Measurements from ENCODE around the gene P2RY4. TPM values are rescaled to one million over a fixed set of nuclear protein-coding genes. Genes with fewer than 3 reads are reported as not detected.
"Not testable (repeated sequence)": the region's sequence is repeated elsewhere in the genome, so short reads cannot be mapped to it uniquely, and the experiment has no call there.

Gene P2RY4
- total RNA-seq, 1 donor from 2014 or later, result 1.3 TPM

DNA sequence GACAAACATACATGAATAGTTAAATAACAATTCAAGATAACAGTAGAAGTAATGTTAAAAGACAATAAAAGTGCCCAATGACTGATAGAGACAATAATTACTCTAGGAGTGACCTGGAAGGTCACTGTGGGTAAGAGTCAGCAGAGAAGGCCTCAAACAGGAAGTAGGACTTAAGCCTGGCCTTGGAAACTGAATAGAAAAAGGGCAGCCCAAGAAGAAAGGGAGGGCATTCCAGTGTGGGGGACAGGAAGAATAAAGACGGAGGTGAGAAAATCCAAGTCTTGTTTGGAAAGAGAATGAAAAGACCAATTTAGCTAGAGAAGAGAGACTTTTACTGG lies 6.0 kb downstream of the P2RY4 start:
- Histone ChIP-seq H3K36me3 (no peaks in the 10 kb centered on the region), H3K4me1 (no peaks in the 10 kb centered on the region), H3K27ac (no peak overlapping the region), H3K4me3 (no peak overlapping the region), H3K9me3 (no peaks in the 10 kb centered on the region), H3K27me3 (no peaks in the 10 kb centered on the region)
- DNase-seq (ENCODE audit: low spot score in 2 of 2), result no peak
- TF ChIP-seq, protein P1, sequence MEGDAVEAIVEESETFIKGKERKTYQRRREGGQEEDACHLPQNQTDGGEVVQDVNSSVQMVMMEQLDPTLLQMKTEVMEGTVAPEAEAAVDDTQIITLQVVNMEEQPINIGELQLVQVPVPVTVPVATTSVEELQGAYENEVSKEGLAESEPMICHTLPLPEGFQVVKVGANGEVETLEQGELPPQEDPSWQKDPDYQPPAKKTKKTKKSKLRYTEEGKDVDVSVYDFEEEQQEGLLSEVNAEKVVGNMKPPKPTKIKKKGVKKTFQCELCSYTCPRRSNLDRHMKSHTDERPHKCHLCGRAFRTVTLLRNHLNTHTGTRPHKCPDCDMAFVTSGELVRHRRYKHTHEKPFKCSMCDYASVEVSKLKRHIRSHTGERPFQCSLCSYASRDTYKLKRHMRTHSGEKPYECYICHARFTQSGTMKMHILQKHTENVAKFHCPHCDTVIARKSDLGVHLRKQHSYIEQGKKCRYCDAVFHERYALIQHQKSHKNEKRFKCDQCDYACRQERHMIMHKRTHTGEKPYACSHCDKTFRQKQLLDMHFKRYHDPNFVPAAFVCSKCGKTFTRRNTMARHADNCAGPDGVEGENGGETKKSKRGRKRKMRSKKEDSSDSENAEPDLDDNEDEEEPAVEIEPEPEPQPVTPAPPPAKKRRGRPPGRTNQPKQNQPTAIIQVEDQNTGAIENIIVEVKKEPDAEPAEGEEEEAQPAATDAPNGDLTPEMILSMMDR (IDR thresholded peaks at IDR 0.05), result no peak
- intact Hi-C loops (cut with DNase I), result no loop called here

DNA sequence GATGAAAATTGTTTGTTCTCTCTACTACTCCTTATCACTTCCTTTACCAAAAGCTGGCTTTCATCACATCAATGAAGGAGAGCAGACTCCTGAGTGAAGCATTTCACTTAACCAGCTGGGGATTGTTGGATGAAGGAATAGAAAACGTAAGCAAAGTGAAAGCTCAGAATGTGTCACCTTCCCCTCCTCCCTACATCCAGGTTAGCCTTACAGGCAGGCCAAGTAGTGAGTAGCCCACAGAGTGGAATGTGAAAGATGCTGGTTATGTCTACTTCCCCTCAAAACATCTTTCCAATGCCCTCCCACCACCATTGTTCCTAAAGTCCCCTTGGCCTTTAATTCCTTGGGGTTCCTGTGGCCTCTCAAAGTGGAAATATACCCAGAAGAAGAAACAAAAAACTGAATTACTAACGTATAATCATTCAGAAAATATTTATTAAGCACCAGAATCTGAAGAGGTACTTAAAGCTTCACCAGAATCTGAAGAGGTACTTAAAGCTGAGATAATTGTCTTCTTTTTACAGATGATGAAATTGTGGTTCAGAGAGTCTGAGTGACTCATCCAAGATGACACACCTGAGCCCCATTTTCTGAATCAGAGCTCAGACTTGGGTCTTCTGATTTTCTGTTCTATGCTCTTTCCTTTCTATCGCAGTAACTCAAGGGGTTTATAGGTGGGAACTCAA lies 6.5 kb downstream of the P2RY4 start:
- Histone ChIP-seq H3K27me3 (no peaks in the 10 kb centered on the region), H3K4me3 (no peak overlapping the region), H3K4me1 (no peaks in the 10 kb centered on the region), H3K36me3 (no peaks in the 10 kb centered on the region), H3K9me3 (no peaks in the 10 kb centered on the region), H3K27ac (no peak overlapping the region)
- no peak for DNase-seq (ENCODE audit: low spot score in 2 of 2)
- intact Hi-C loops (cut with DNase I), result no loop called here
- TF ChIP-seq, protein P1 (IDR thresholded peaks at IDR 0.05), result no peak

DNA sequence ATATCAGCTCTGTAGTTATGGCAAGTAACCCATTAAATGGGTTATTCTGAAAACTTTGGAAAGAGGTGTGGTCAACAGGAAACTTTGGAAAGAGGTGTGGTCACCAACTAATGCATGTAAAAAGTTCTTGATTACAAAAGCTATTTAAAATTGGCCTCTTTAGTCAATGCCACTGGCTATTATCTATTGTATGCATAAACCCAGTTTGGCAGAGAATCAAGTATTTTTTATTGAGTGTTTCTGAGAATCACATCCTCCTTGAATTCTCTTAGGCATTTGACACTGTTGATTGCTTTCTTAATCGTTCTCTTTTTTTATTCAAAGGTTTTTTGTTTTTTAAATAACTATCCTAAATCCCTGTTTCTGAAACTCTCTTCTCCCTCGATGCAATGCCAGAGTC lies 7.5 kb downstream of the P2RY4 start:
- Histone ChIP-seq H3K9me3 (no peaks in the 10 kb centered on the region), H3K27me3 (no peaks in the 10 kb centered on the region)
- intact Hi-C loops (cut with DNase I), result no loop called here

DNA sequence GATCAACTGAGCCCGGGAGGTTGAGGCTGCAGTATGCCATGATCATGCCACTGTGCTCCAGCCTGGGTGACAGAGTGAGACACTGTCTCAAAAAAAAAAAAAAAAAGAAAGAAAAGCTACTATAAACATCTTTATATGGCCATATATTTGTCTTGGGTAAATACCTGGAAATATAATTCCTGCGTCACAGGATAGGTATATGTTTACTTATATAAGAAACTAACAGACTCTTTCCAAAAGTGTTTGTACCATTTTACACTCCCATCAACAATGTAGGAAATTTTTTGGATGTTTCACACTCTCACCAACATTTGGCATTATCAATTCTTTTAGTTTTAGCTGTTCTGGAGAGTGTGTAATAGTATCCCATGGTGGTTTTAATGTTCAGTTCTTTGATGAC lies 12.8 kb downstream of the P2RY4 start:
- no peak for DNase-seq (ENCODE audit: low spot score in 2 of 2)
- no peaks in the 10 kb centered on the region for H3K27me3 ChIP-seq
- no peaks in the 10 kb centered on the region for H3K4me1 ChIP-seq
- TF ChIP-seq, protein P1 (IDR thresholded peaks at IDR 0.05), result no peak
- H3K36me3 ChIP-seq, result no peaks in the 10 kb centered on the region
- intact Hi-C loops (cut with DNase I), result no loop called here
- H3K9me3 ChIP-seq, result no peaks in the 10 kb centered on the region
- H3K4me3 ChIP-seq, result no peak overlapping the region
- no peak overlapping the region for H3K27ac ChIP-seq

More for the DNA sequence above, 7.5 kb downstream of the P2RY4 start:
- Histone ChIP-seq H3K27ac (no peak overlapping the region), H3K36me3 (no peaks in the 10 kb centered on the region), H3K4me3 (no peak overlapping the region), H3K4me1 (no peaks in the 10 kb centered on the region)
- TF ChIP-seq, protein P1 (IDR thresholded peaks at IDR 0.05), result no peak
- DNase-seq (ENCODE audit: low spot score in 2 of 2), result no peak

DNA sequence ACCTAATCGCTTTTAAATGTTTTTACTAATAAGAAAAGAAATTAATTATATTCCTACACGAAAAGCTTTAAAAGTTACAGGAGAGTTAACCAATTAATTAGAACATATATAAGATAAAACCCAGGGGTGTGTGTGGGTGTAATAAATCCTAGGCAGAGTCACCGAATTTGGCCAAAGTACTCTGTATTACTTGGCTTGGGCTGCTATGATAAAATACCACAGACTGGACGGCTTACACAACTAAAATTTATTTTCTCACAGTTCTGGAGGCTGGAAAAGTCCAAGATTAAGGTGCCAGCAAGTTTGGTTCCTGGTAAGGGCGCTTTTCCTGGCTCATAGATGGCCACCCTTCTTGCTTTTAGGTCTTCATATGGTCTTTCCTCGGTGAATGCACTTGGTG lies 15.1 kb downstream of the P2RY4 start:
- Histone ChIP-seq H3K27me3 (no peaks in the 10 kb centered on the region), H3K4me1 (no peaks in the 10 kb centered on the region), H3K36me3 (no peaks in the 10 kb centered on the region), H3K9me3 (no peaks in the 10 kb centered on the region), H3K27ac (no peak overlapping the region), H3K4me3 (no peak overlapping the region)
- intact Hi-C loops (cut with DNase I), result no loop called here
- TF ChIP-seq, protein P1 (IDR thresholded peaks at IDR 0.05), result no peak
- DNase-seq (ENCODE audit: low spot score in 2 of 2), result no peak

DNA sequence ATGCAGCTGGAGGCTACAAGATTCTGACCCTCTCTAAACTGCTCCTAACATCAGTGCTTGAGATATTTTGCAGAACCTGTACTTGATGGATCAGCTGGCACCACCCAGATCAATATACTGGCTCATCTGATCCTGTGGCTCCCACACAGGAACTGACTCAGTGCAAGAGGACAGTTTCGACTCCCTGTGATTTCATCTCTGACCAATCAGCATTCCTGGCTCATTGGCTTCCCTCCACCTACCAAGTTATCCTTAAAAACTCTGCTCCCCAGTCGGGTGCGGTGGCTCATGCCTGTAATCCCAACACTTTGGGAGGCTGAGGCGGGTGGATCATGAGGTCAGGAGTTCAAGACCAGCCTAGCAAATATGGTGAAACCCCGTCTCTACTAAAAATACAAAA lies 16.4 kb downstream of the P2RY4 start:
- H3K27ac ChIP-seq; H3K36me3 ChIP-seq; DNase-seq (ENCODE audit: low spot score in 2 of 2); H3K4me3 ChIP-seq; H3K4me1 ChIP-seq; H3K27me3 ChIP-seq; intact Hi-C loops (cut with DNase I); H3K9me3 ChIP-seq: not testable (repeated sequence)
